Neural cell (in vitro differentiated cells): Measurements from ENCODE around the gene INA. TPM values are rescaled to one million over a fixed set of nuclear protein-coding genes. Genes with fewer than 3 reads are reported as not detected.

ENCODE experiments used
- H2AFZ ChIP-seq: fragments of 200-600, 300-800 bp; sonication (generic), shearing (Covaris generic); 2 replicates; pipeline ENCODE4 v1.6.0; 2014; ENCODE audit warnings: low read depth, mild to moderate bottlenecking, antibody characterized with exemption, low read length, moderate library complexity
- H3F3A ChIP-seq: fragments of 200-600 bp; shearing (Covaris generic); 2 replicates; pipeline ENCODE4 v1.6.1; 2016; ENCODE audit warnings: mild to moderate bottlenecking, moderate library complexity, mixed read lengths, antibody characterized with exemption, low read length; ENCODE audit not compliant: insufficient read depth, poor library complexity, severe bottlenecking
- H3K27ac ChIP-seq: fragments of 200-600, 300-800 bp; sonication (generic), shearing (Covaris generic); 2 replicates; pipeline ENCODE4 v1.5.1; 2014; ENCODE audit warnings: mild to moderate bottlenecking, low read length, moderate library complexity
- H3K27me3 ChIP-seq: fragments of 300-800, 200-600 bp; sonication (generic), shearing (Covaris generic); 2 replicates; pipeline ENCODE4 v1.6.0; 2014; ENCODE audit warnings: mild to moderate bottlenecking, low read depth, low read length, moderate library complexity; ENCODE audit not compliant: insufficient read depth
- H3K36me3 ChIP-seq: fragments of 300-800, 200-600 bp; sonication (generic), shearing (Covaris generic); 2 replicates; pipeline ENCODE4 v1.5.1; 2014; ENCODE audit warnings: mild to moderate bottlenecking, antibody characterized with exemption, low read length, moderate library complexity; ENCODE audit not compliant: insufficient read depth
- H3K4me2 ChIP-seq: fragments of 300-800, 200-600 bp; sonication (generic), shearing (Covaris generic); 2 replicates; pipeline ENCODE4 v1.6.0; 2014; ENCODE audit warnings: mild to moderate bottlenecking, low read length
- H3K4me3 ChIP-seq: fragments of 300-800, 200-600 bp; sonication (generic), shearing (Covaris generic); 2 replicates; pipeline ENCODE4 v1.5.1; 2014; ENCODE audit warnings: mild to moderate bottlenecking, low read length, moderate library complexity
- H3K79me2 ChIP-seq: fragments of 200-600 bp; shearing (Covaris generic); replicated peaks from 2 replicates; pipeline ENCODE4 v1.6.0; 2014; ENCODE audit warnings: mild to moderate bottlenecking, low read length, moderate library complexity; ENCODE audit not compliant: insufficient read depth
- H3K9ac ChIP-seq: fragments of 300-800, 200-600 bp; sonication (generic), shearing (Covaris generic); 2 replicates; pipeline ENCODE4 v1.6.1; 2016; ENCODE audit warnings: mild to moderate bottlenecking, low read length, mixed read lengths
- H3K9me2 ChIP-seq: fragments of 200-600 bp; shearing (Covaris generic); 2 replicates; pipeline ENCODE4 v1.6.1; 2016; ENCODE audit warnings: mild to moderate bottlenecking, low read length, mixed read lengths; ENCODE audit not compliant: insufficient read depth
- H3K9me3 ChIP-seq: fragments of 200-600, 300-800 bp; sonication (generic), shearing (Covaris generic); 2 replicates; pipeline ENCODE4 v1.6.1; 2016; ENCODE audit warnings: mild to moderate bottlenecking, mixed run types, low read length, moderate library complexity, mixed read lengths
- H4K20me1 ChIP-seq: fragments of 200-600 bp; shearing (Covaris generic); 2 replicates; pipeline ENCODE4 v1.6.1; 2016; ENCODE audit warnings: mild to moderate bottlenecking, mixed run types; ENCODE audit not compliant: insufficient read depth
- CTCF ChIP-seq: fragments of 450-650 bp; IDR thresholded peaks from 2 replicates; pipeline ENCODE4 v1.5.1; 2014; ENCODE audit warnings: antibody characterized with exemption, mild to moderate bottlenecking, moderate library complexity; ENCODE audit not compliant: poor library complexity, severe bottlenecking
- EP300 ChIP-seq: fragments of 450-650 bp; conservative IDR thresholded peaks from 2 replicates; pipeline ENCODE4 v1.6.1; 2014; ENCODE audit warnings: antibody characterized with exemption, mild to moderate bottlenecking, moderate library complexity; ENCODE audit not compliant: poor library complexity, severe bottlenecking
- EZH2 ChIP-seq: fragments of 200-600, 300-800 bp; shearing (Covaris generic), sonication (generic); IDR thresholded peaks from 2 replicates; pipeline ENCODE4 v1.6.1; 2014; ENCODE audit warnings: antibody characterized with exemption, low read length, borderline replicate concordance, mild to moderate bottlenecking; ENCODE audit not compliant: insufficient read depth, poor library complexity, severe bottlenecking
- MXI1 ChIP-seq: fragments of 450-650 bp; conservative IDR thresholded peaks from 2 replicates; pipeline ENCODE4 v1.6.1; 2014; ENCODE audit warnings: antibody characterized with exemption, mild to moderate bottlenecking; ENCODE audit not compliant: poor library complexity, severe bottlenecking
- POLR2AphosphoS5 ChIP-seq: IDR thresholded peaks from 2 replicates; pipeline ENCODE4 v1.6.1; 2012
- RAD21 ChIP-seq: fragments of 450-650 bp; conservative IDR thresholded peaks from 2 replicates; pipeline ENCODE4 v1.6.1; 2014; ENCODE audit warnings: antibody characterized with exemption, mild to moderate bottlenecking, moderate library complexity
- REST ChIP-seq: IDR thresholded peaks from 2 replicates; pipeline ENCODE4 v1.6.1; 2012; ENCODE audit warnings: borderline replicate concordance
- SMC3 ChIP-seq: fragments of 450-650 bp; conservative IDR thresholded peaks from 2 replicates; pipeline ENCODE4 v1.6.1; 2014; ENCODE audit warnings: antibody characterized with exemption, mild to moderate bottlenecking, moderate library complexity; ENCODE audit not compliant: poor library complexity
- TAF1 ChIP-seq: IDR thresholded peaks from 2 replicates; pipeline ENCODE4 v1.6.1; 2012; ENCODE audit warnings: low read depth
- polyA plus RNA-seq: library from polyadenylated mRNA; depleted of rRNA; stranded (reverse); fragments of >200 nt; gene quantifications from 2 replicates; pipeline ENCODE4 v1.2.3, GENCODE V29; 2014

The INA gene
- polyA plus RNA-seq, 1 donor from 2014 or later = 349 TPM

DNA sequence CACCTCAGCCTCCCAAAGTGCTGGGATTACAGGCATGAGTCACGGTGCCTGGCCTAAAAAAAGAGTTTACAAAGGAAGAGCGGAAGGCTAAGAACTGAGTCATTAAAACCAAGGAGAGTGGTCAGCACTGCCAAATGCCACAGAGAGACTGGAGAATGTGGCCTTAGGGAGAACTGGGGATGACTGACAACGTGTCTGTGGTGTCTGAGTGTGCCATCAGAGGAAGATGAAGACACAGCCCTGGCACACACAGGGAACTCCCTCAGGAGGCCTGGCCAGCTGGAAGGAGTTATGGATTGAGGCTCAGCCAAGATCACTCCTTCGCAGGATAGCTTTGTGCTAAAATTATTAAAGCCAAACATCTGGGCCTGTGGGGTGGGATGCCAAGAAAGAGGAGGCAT, 3.9 kb upstream of the INA start:
- H3K9me3 ChIP-seq = no peaks in the 10 kb centered on the region
- TF ChIP-seq RAD21 (no peak), SMC3 (no peak), REST (no peak), CTCF (no peak), EP300 (no peak), TAF1 (no peak), MXI1 (no peak), EZH2 (no peak), POLR2AphosphoS5 (no peak)
- no peak overlapping the region for H2AFZ ChIP-seq
- no peaks in the 10 kb centered on the region for H3F3A ChIP-seq
- no peak overlapping the region for H3K4me2 ChIP-seq
- no peaks in the 10 kb centered on the region for H3K9me2 ChIP-seq
- H3K4me3 ChIP-seq = no peak overlapping the region
- no peak overlapping the region for H3K27ac ChIP-seq
- peaks cover 4% of the 10 kb centered on the region for H4K20me1 ChIP-seq
- H3K9ac ChIP-seq = no peak overlapping the region
- peaks cover 18% of the 10 kb centered on the region for H3K79me2 ChIP-seq
- peaks cover 10% of the 10 kb centered on the region for H3K27me3 ChIP-seq
- no peaks in the 10 kb centered on the region for H3K36me3 ChIP-seq

DNA sequence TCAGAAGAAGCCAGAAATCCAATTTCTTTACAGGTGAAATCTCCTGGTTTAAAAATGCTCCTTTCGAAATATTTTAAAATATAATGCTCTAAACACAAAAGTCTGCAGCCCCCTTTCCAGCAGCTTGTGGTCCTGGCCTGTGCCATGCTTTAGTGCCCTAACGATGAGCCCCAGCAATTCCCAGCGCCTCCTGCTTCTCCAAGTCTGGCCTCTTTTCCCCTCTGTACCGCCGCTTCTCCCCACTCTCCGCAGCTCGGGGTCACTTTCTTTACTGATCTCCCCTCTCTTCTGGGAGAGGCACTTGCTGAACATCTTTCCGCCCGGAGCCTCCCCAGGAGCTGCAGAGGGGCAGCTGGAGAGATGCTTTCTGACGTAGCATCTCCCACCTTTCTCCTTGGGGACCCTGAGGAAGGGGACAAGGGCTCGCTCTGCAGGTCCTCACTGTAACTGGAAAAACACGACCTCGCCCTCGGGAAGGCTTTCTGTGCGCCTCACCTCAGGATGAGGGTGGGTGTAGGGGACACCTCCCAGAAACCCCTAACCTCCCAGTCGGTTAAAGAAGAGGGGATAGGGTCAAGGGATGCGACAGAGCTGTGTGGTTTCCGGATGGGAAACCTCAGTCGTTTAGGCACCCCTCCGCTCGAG, 565 bp upstream of the INA start:
- no peaks in the 10 kb centered on the region for H3K36me3 ChIP-seq
- peak overlapping the region; percentile 92 for H3K27ac ChIP-seq
- H3K27me3 ChIP-seq = peaks cover 10% of the 10 kb centered on the region
- peaks cover 52% of the 10 kb centered on the region for H3K79me2 ChIP-seq
- no peak for TF ChIP-seq MXI1
- no peak for TF ChIP-seq SMC3
- no peak for TF ChIP-seq EP300
- no peak for TF ChIP-seq CTCF
- TF ChIP-seq POLR2AphosphoS5 = no peak
- TF ChIP-seq REST = no peak
- TF ChIP-seq EZH2 = no peak
- TF ChIP-seq RAD21 = no peak
- no peak for TF ChIP-seq TAF1
- H3K9ac ChIP-seq = peak overlapping the region; percentile 97
- H3F3A ChIP-seq = no peaks in the 10 kb centered on the region
- H2AFZ ChIP-seq = peak overlapping the region; percentile 71
- no peaks in the 10 kb centered on the region for H3K9me2 ChIP-seq
- peak overlapping the region; percentile 97 for H3K4me3 ChIP-seq
- H3K4me2 ChIP-seq = peak overlapping the region; percentile 53
- no peaks in the 10 kb centered on the region for H3K9me3 ChIP-seq
- H4K20me1 ChIP-seq = peaks cover 10% of the 10 kb centered on the region
